GM18867 (cell line): ENCODE measurements around the gene CMYA5.
"Not testable (repeated sequence)": the region's sequence is repeated elsewhere in the genome, so short reads cannot be mapped to it uniquely, and the experiment has no call there.

ENCODE experiments used
- ATAC-seq: cut with Tn5 transposase; IDR thresholded peaks from one replicate; pipeline ENCODE4 v1.9.1; 2021; ENCODE audit warnings: mild to moderate bottlenecking, moderate library complexity; ENCODE audit not compliant: unreplicated experiment

Gene CMYA5

DNA sequence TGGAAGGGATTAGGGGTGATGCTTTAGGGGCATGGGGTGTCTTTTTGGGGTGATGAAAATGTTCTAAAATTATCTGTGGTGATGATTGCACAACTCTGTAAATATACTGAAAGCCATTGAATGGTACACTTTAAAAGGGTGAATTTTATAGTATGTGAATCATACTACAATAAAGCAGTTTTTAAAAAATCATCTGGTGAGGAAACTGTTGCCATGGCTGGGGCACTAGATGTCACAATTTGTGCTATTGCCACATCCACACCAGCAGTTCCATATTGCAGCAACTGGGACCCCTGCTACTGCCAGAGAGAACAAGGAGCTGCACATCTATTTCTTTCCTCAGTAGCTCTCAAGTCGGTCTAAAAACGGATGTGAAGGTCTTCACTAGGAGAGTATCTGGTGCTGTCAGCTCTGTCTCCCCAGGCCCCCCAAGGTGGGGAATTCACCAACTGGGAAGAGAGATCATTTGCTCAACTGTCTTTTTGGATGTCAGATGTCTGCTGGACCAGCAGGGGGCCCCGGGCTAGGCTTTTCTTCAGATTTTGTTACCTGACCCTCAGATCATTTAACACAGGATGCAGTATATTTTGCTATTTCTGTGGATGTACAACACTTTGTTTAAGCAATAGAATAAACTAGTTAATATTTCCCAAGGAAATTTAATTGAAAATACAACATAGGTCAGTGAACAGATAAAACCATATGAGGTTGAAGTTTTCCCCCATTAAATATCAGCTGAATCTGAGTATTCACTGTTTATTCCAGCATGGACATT, 13.2 kb downstream of the CMYA5 start:
- ATAC-seq: no peak

GRCh38 chr5:79703381-79703645, 13.7 kb downstream of the CMYA5 start:
- no peak for ATAC-seq

GRCh38 chr5:79704553-79704952, 14.9 kb downstream of the CMYA5 start:
- ATAC-seq: no peak

GRCh38 chr5:79705632-79706031, 16.0 kb downstream of the CMYA5 start:
- ATAC-seq: no peak

DNA sequence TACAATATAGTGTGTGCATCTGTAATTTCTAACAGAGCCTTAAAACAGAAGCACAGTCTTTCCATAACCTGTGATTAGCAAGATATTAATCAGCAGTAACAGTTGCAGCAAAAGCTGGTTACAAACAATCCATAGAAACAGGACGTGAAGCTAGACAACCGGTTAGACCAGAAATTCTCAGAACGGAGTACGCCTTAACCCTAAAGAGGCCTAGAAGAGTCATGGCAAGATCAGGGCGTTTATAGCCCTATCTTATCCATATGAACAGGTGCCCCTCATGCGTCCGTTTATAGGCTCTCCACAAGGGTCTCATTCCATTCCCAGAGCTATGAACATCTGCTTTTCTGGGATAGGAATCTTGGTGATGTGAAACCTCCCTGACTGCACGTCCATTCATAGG, 16.7 kb downstream of the CMYA5 start:
- not testable (repeated sequence) for ATAC-seq

DNA sequence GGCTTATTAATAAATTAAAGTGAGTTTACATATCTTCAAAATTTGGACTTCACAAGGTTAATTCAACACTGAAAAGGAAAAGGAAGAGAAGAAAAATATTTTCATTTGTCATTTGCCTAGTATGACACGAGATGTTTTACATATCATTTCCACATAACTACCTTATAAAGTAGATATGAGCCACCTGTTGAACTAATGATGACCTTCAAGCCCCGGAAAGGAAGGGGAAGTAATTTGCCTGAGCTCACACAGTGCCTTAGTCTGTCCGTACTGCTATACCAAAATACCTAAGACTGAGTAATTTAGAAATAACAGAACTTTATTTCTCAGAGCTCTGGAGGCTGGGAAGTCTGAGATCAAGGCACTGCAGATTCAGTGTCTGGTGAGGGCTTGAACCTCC, 17.9 kb downstream of the CMYA5 start:
- no peak for ATAC-seq

GRCh38 chr5:79712741-79713140, 23.1 kb downstream of the CMYA5 start:
- no peak for ATAC-seq

DNA sequence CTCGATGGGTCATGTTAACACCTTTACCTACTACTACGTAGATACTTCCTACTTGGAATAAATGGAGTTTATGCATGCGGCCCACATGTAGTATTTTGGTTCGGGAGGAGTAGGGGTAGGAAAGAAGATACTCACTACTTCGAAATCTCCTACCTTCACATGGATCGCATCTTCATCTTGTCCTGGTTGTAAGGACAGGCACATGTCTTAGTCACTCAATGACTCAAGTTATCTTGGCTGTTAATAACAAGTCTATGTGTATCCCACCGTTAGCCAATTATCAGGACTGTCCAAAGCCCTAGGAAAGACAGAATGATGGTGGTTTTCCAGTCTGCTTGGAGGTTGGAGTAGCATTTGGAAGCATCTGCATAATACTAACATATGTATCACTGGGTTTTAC, 24.1 kb downstream of the CMYA5 start:
- ATAC-seq: no peak

- ATAC-seq: no peak
Measured at GRCh38 chr5:79716839-79717238, 27.2 kb downstream of the CMYA5 start.

DNA sequence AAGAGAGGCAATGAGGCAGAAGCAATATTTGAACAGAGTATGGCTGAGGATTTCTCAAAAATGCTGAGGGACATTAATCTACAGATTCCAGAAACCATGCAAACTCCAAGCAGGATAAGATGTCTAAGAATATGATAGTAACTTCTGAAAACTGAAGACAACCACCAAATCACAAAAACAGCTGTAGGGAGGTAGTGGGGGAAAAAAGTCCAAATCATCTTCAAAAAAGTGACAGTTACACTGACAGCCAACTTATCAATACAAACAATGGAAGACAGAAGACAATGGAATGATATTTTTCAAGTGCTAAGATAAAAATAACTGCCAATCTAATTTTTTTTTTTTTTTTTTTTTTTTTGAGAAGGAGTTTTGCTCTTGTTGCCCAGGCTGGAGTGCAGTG, 30.5 kb downstream of the CMYA5 start:
- ATAC-seq: no peak

DNA sequence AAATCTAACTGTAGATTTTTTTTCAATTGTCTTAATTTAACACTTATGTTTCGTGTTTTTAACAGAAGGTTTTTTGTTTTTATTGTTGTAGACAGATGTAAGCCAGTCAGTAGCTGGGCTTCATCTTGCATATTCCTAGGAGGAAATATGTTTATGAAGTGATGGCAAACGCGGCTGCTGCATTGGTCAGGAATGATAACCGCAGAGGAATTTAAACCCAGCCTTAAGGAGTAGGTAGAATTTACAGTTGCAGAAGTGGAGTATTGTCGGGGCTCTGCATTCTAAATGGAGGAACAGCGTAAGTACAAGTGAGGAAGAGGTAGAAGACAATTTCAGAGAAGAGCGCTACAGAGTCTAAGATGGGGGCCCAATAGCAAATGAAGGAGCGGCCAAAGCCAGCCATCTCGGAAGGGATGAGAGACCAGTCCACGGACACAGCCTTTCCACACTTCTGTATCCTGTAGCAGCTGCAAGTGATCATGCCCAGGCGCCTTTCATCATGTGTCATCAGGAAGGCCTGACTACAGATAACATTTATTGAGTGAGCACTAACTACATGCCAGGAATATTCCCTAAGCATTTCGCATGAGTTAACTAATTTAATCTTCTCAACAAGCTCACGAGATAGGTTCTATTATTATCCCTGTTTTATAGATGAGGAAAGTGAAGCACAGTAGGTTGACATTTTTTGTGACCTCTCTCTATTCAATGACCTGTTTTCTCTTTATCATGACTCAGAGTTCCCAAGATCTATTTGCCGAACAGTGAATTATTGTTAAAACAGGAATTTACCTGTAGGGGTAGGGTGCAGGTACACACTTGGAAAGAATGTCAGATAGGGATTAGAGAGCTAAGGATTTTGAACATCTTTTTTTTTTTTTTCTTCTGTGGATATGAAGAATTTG, 38.1 kb downstream of the CMYA5 start:
- no peak for ATAC-seq

DNA sequence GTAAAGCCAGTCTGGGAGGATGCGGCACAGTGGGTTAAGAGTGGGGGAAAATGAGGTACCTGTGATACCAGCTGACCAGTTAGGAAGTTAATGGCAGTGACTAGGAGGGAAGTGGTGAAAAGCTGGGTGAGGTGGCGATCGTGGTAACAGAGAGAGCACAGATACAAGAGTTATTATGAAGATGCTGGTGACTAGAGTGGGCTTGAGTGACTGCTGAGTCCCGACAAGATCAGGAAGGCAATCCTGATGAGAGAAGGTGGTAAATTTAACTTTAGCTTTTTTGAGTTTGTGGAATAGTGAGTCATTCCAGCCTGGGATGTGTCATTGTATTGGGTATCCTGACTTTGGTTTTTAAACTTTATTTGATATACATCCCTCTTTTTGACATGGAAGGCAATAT, 38.8 kb downstream of the CMYA5 start:
- no peak for ATAC-seq

DNA sequence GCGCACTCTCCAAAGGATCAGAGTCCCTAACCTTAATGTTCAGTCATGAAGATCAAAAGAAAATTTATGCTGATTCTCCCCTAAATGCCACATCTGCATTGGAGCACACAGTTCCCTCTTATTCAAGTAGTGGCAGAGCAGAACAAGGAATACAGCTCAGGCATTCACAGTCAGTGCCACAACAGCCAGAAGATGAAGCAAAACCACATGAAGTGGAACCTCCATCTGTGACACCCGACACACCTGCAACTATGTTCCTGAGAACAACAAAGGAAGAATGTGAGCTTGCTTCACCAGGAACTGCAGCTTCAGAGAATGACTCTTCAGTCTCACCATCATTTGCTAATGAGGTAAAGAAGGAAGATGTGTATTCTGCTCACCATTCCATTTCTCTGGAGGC, 40.0 kb downstream of the CMYA5 start:
- no peak for ATAC-seq

- ATAC-seq: no peak
Measured at GRCh38 chr5:79730564-79730963, 40.9 kb downstream of the CMYA5 start.

DNA sequence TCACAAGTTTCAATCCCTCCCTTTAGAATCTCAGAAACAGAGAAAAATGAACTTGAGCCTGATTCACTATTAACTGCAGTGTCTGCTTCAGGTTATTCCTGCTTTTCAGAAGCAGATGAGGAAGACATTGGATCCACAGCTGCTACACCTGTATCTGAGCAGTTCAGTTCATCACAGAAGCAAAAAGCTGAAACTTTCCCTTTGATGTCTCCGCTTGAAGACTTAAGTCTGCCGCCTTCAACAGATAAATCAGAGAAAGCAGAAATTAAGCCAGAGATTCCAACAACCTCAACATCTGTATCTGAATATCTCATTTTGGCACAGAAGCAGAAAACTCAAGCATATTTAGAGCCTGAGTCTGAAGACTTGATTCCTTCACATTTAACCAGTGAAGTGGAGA, 42.1 kb downstream of the CMYA5 start:
- no peak for ATAC-seq

- ATAC-seq: no peak
Measured at GRCh38 chr5:79736528-79737514, 47.2 kb downstream of the CMYA5 start.

GRCh38 chr5:79738349-79738748, 48.7 kb downstream of the CMYA5 start:
- no peak for ATAC-seq

- no peak for ATAC-seq
Measured at GRCh38 chr5:79742549-79743136, 53.0 kb downstream of the CMYA5 start.

DNA sequence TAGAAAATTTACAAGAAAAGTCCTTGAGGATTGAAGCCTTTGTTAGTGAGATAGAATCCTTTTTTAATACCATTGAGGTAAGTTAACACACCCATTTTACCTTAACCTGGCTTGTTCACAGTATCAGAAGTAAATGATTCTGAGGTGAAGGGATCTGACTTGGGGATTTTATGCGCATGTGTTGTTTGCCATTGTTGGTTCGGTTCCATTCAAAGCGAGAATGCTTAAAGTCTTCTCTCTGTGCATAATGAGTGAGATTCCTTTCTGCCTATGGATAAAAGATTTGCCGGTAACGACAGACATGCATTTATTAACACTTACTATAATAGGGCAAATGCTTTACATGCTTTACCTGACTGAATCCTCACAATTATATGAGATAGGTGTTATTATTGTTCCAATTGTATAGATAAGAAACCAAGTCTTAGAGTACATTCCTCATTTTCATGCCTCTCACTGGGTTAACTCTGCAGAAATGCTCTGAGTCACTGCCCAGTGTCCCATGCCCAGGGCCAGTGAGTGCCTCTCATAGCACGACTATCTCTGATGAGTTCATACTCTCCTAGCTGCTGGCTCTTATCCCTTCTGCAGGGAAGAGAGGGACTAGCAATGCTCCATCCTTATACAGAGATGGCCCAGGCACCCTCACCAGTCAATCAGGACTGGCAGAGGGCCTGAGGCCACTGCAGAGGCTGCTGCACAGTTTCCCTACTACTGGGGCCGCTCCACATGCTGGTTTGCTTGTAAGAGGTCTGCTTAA, 54.4 kb downstream of the CMYA5 start:
- no peak for ATAC-seq

DNA sequence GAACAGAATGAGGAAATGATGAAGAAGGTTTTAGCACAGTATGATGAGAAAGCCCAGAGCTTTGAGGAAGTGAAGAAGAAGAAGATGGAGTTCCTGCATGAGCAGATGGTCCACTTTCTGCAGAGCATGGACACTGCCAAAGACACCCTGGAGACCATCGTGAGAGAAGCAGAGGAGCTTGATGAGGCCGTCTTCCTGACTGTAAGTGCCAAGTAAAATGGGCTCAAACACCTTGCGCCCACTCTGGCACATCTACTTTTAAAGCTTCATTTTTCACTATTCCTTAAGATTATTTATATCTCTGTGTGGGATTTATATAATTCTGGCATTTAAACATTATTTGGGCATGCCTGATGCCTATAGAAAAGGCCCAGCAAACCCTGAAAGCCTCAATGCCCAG, 55.6 kb downstream of the CMYA5 start:
- ATAC-seq: no peak
